Neural progenitor cell (in vitro differentiated cells): ENCODE results near the gene PSMA1.

Source experiments
- EZH2 ChIP-seq: fragments of 200-600 bp; sonication (generic); IDR thresholded peaks from 2 replicates; pipeline ENCODE4 v1.6.1; 2017; ENCODE audit warnings: antibody characterized with exemption, mild to moderate bottlenecking, moderate library complexity
- EZH2phosphoT487 ChIP-seq: fragments of 200-600 bp; sonication (generic); IDR thresholded peaks from 2 replicates; pipeline ENCODE4 v1.6.1; 2017; ENCODE audit warnings: antibody characterized with exemption
- TF ChIP-seq, protein P1 (sequence below): fragments of 200-600 bp; sonication (generic); IDR thresholded peaks from 2 replicates; pipeline ENCODE4 v1.5.1; 2017; ENCODE audit warnings: antibody characterized with exemption, mild to moderate bottlenecking

DNA sequence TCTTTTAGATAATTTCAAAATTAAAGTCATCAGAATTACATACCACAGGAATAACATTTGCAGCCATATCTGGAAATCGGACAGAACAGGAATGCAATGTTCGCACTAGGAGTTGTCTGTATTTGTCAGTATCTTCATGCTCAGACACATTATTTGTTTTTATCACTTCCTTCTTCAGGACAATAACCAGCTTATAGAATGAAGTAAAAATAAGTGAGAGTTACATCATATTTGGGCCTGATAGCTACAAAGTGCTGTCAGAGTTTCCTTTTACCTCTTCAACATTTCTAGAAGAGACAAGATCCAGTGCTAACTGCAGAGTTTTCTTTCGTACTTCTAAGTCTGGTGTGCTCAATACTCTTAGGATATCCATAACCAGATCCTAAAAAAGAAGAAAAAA is 39.5 kb downstream of the PSMA1 start:
- TF ChIP-seq, protein P1, sequence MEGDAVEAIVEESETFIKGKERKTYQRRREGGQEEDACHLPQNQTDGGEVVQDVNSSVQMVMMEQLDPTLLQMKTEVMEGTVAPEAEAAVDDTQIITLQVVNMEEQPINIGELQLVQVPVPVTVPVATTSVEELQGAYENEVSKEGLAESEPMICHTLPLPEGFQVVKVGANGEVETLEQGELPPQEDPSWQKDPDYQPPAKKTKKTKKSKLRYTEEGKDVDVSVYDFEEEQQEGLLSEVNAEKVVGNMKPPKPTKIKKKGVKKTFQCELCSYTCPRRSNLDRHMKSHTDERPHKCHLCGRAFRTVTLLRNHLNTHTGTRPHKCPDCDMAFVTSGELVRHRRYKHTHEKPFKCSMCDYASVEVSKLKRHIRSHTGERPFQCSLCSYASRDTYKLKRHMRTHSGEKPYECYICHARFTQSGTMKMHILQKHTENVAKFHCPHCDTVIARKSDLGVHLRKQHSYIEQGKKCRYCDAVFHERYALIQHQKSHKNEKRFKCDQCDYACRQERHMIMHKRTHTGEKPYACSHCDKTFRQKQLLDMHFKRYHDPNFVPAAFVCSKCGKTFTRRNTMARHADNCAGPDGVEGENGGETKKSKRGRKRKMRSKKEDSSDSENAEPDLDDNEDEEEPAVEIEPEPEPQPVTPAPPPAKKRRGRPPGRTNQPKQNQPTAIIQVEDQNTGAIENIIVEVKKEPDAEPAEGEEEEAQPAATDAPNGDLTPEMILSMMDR = no peak
- no peak for TF ChIP-seq EZH2
- TF ChIP-seq EZH2phosphoT487 = no peak
